Measurements from ENCODE around the gene LIN37.

LIN37 gene

GRCh38 chr19:35724560-35724959 lies 23.8 kb upstream of the LIN37 start:
- no CpG with 5 or more reads among the region's 12 CpGs for WGBS (ENCODE audit: extremely low coverage, insufficient coverage, insufficient read length)
- Histone ChIP-seq H3K27me3 (ENCODE audit: insufficient read depth, low read length) (no peaks in the 10 kb centered on the region), H3K79me1 (ENCODE audit: low read length) (no peaks in the 10 kb centered on the region), H2BK12ac (ENCODE audit: low read length) (no peak overlapping the region), H2BK5ac (ENCODE audit: low read depth, low read length, poor library complexity) (no peak overlapping the region), H4K8ac (ENCODE audit: low read depth, low read length) (no peak overlapping the region), H3K4me3 (ENCODE audit: low read depth, low read length) (no peak overlapping the region), H3K14ac (ENCODE audit: low read length) (no peak overlapping the region), H3K27ac (ENCODE audit: low read depth, low read length) (no peak overlapping the region), H3K4me1 (ENCODE audit: control insufficient read depth in 1 of 2, insufficient read depth in 2 of 2, low read length in 2 of 2) (no peaks in the 10 kb centered on the region), H2AFZ (ENCODE audit: insufficient read depth, low read length, poor library complexity) (no peak overlapping the region), H3K9me3 (ENCODE audit: insufficient read depth, low read depth, low read length) (no peaks in the 10 kb centered on the region), H3K23ac (ENCODE audit: low read length) (no peak overlapping the region), H3K36me3 (ENCODE audit: control insufficient read depth in 1 of 2, insufficient read depth in 2 of 2, low read length in 2 of 2) (peaks cover 93 to 94% of the 10 kb centered on the region in 2 experiments), H3K9ac (ENCODE audit: low read length) (no peak overlapping the region), H4K91ac (ENCODE audit: low read depth, low read length) (no peak overlapping the region), H4K12ac (ENCODE audit: low read depth, low read length) (no peak overlapping the region), H3K18ac (ENCODE audit: low read length) (no peak overlapping the region), H2AK5ac (ENCODE audit: low read length) (no peak overlapping the region), H3K79me2 (ENCODE audit: control insufficient read depth, insufficient read depth, low read length, poor library complexity) (no peaks in the 10 kb centered on the region), H3K4ac (ENCODE audit: low read depth, low read length) (no peak overlapping the region), H3K4me2 (ENCODE audit: low read length) (no peak overlapping the region), H2BK120ac (ENCODE audit: insufficient read depth, low read length, poor library complexity) (no peak overlapping the region)
- DNase-seq = no peak

DNA sequence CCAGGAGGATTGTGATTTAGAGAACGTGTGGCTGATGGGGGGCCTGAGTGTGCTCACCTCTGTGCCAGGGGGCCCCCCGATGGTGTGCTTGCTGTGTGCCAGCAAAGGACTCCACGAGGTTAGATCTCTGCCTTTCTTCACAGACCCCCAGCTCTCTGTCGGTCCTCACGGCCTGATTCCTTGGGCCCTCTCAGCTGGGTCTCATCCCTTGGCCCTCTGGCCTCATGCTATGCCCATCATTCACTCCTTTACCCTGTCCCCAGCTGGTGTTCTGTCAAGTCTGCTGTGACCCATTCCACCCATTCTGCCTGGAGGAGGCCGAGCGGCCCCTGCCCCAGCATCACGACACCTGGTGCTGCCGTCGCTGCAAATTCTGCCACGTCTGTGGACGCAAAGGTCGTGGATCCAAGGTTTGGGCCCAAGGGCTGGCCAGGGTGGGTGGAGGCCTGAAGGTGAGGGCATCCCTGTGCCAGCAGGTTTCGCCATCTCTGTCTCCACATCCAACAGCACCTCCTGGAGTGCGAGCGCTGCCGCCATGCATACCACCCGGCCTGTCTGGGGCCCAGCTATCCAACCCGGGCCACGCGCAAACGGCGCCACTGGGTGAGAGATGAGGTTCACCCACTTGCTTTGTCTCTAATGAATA lies 23.0 kb upstream of the LIN37 start:
- no peak overlapping the region for H4K91ac ChIP-seq (ENCODE audit: low read depth, low read length)
- H2AK5ac ChIP-seq (ENCODE audit: low read length) = no peak overlapping the region
- H2BK120ac ChIP-seq (ENCODE audit: insufficient read depth, low read length, poor library complexity) = no peak overlapping the region
- no peak overlapping the region for H3K4me3 ChIP-seq (ENCODE audit: low read depth, low read length)
- H3K4me2 ChIP-seq (ENCODE audit: low read length) = no peak overlapping the region
- H4K12ac ChIP-seq (ENCODE audit: low read depth, low read length) = no peak overlapping the region
- H2BK5ac ChIP-seq (ENCODE audit: low read depth, low read length, poor library complexity) = no peak overlapping the region
- no peak overlapping the region for H4K8ac ChIP-seq (ENCODE audit: low read depth, low read length)
- H3K4me1 ChIP-seq (ENCODE audit: control insufficient read depth in 1 of 2, insufficient read depth in 2 of 2, low read length in 2 of 2) = no peaks in the 10 kb centered on the region
- no peak overlapping the region for H3K9ac ChIP-seq (ENCODE audit: low read length)
- no peak for DNase-seq
- H3K14ac ChIP-seq (ENCODE audit: low read length) = no peak overlapping the region
- peaks cover 93 to 94% of the 10 kb centered on the region in 2 experiments for H3K36me3 ChIP-seq (ENCODE audit: control insufficient read depth in 1 of 2, insufficient read depth in 2 of 2, low read length in 2 of 2)
- no peaks in the 10 kb centered on the region for H3K27me3 ChIP-seq (ENCODE audit: insufficient read depth, low read length)
- H3K4ac ChIP-seq (ENCODE audit: low read depth, low read length) = no peak overlapping the region
- H3K18ac ChIP-seq (ENCODE audit: low read length) = no peak overlapping the region
- H2AFZ ChIP-seq (ENCODE audit: insufficient read depth, low read length, poor library complexity) = no peak overlapping the region
- no peaks in the 10 kb centered on the region for H3K79me1 ChIP-seq (ENCODE audit: low read length)
- H3K79me2 ChIP-seq (ENCODE audit: control insufficient read depth, insufficient read depth, low read length, poor library complexity) = no peaks in the 10 kb centered on the region
- H3K9me3 ChIP-seq (ENCODE audit: insufficient read depth, low read depth, low read length) = no peaks in the 10 kb centered on the region
- H2BK12ac ChIP-seq (ENCODE audit: low read length) = no peak overlapping the region
- H3K27ac ChIP-seq (ENCODE audit: low read depth, low read length) = no peak overlapping the region
- H3K23ac ChIP-seq (ENCODE audit: low read length) = no peak overlapping the region
- WGBS (ENCODE audit: extremely low coverage, insufficient coverage, insufficient read length) = no CpG with 5 or more reads among the region's 23 CpGs

GRCh38 chr19:35727053-35727955 lies 21.1 kb upstream of the LIN37 start:
- no peak overlapping the region for H3K9ac ChIP-seq (ENCODE audit: low read length)
- no peaks in the 10 kb centered on the region for H3K79me2 ChIP-seq (ENCODE audit: control insufficient read depth, insufficient read depth, low read length, poor library complexity)
- H3K14ac ChIP-seq (ENCODE audit: low read length) = no peak overlapping the region
- H3K9me3 ChIP-seq (ENCODE audit: insufficient read depth, low read depth, low read length) = no peaks in the 10 kb centered on the region
- no peak overlapping the region for H3K18ac ChIP-seq (ENCODE audit: low read length)
- no peaks in the 10 kb centered on the region for H3K79me1 ChIP-seq (ENCODE audit: low read length)
- no peak overlapping the region for H3K4me3 ChIP-seq (ENCODE audit: low read depth, low read length)
- H2BK12ac ChIP-seq (ENCODE audit: low read length) = no peak overlapping the region
- H3K23ac ChIP-seq (ENCODE audit: low read length) = no peak overlapping the region
- no peak overlapping the region for H2BK5ac ChIP-seq (ENCODE audit: low read depth, low read length, poor library complexity)
- no peak overlapping the region for H4K91ac ChIP-seq (ENCODE audit: low read depth, low read length)
- no peak overlapping the region for H2AK5ac ChIP-seq (ENCODE audit: low read length)
- DNase-seq = no peak
- peaks cover 97% of the 10 kb centered on the region in 2 experiments for H3K36me3 ChIP-seq (ENCODE audit: control insufficient read depth in 1 of 2, insufficient read depth in 2 of 2, low read length in 2 of 2)
- WGBS (ENCODE audit: extremely low coverage, insufficient coverage, insufficient read length) = no CpG with 5 or more reads among the region's 25 CpGs
- H3K27ac ChIP-seq (ENCODE audit: low read depth, low read length) = no peak overlapping the region
- no peak overlapping the region for H3K4ac ChIP-seq (ENCODE audit: low read depth, low read length)
- H3K4me2 ChIP-seq (ENCODE audit: low read length) = no peak overlapping the region
- no peak overlapping the region for H4K8ac ChIP-seq (ENCODE audit: low read depth, low read length)
- H3K27me3 ChIP-seq (ENCODE audit: insufficient read depth, low read length) = no peaks in the 10 kb centered on the region
- H2AFZ ChIP-seq (ENCODE audit: insufficient read depth, low read length, poor library complexity) = no peak overlapping the region
- H4K12ac ChIP-seq (ENCODE audit: low read depth, low read length) = no peak overlapping the region
- H3K4me1 ChIP-seq (ENCODE audit: control insufficient read depth in 1 of 2, insufficient read depth in 2 of 2, low read length in 2 of 2) = no peaks in the 10 kb centered on the region
- H2BK120ac ChIP-seq (ENCODE audit: insufficient read depth, low read length, poor library complexity) = no peak overlapping the region

GRCh38 chr19:35727956-35728706 lies 20.2 kb upstream of the LIN37 start:
- no peak overlapping the region for H3K4me3 ChIP-seq (ENCODE audit: low read depth, low read length)
- H3K4me2 ChIP-seq (ENCODE audit: low read length) = no peak overlapping the region
- no peak overlapping the region for H3K18ac ChIP-seq (ENCODE audit: low read length)
- H3K79me2 ChIP-seq (ENCODE audit: control insufficient read depth, insufficient read depth, low read length, poor library complexity) = no peaks in the 10 kb centered on the region
- H3K14ac ChIP-seq (ENCODE audit: low read length) = no peak overlapping the region
- H2BK5ac ChIP-seq (ENCODE audit: low read depth, low read length, poor library complexity) = no peak overlapping the region
- H4K8ac ChIP-seq (ENCODE audit: low read depth, low read length) = no peak overlapping the region
- no peak overlapping the region for H2BK12ac ChIP-seq (ENCODE audit: low read length)
- H3K4ac ChIP-seq (ENCODE audit: low read depth, low read length) = no peak overlapping the region
- no peaks in the 10 kb centered on the region for H3K4me1 ChIP-seq (ENCODE audit: control insufficient read depth in 1 of 2, insufficient read depth in 2 of 2, low read length in 2 of 2)
- H3K36me3 ChIP-seq (ENCODE audit: control insufficient read depth in 1 of 2, insufficient read depth in 2 of 2, low read length in 2 of 2) = peaks cover 95 to 96% of the 10 kb centered on the region in 2 experiments
- H2AK5ac ChIP-seq (ENCODE audit: low read length) = no peak overlapping the region
- no peak for DNase-seq
- H3K9me3 ChIP-seq (ENCODE audit: insufficient read depth, low read depth, low read length) = no peaks in the 10 kb centered on the region
- no peaks in the 10 kb centered on the region for H3K27me3 ChIP-seq (ENCODE audit: insufficient read depth, low read length)
- no peaks in the 10 kb centered on the region for H3K79me1 ChIP-seq (ENCODE audit: low read length)
- H2BK120ac ChIP-seq (ENCODE audit: insufficient read depth, low read length, poor library complexity) = no peak overlapping the region
- H4K12ac ChIP-seq (ENCODE audit: low read depth, low read length) = no peak overlapping the region
- no peak overlapping the region for H3K23ac ChIP-seq (ENCODE audit: low read length)
- H3K9ac ChIP-seq (ENCODE audit: low read length) = no peak overlapping the region
- WGBS (ENCODE audit: extremely low coverage, insufficient coverage, insufficient read length) = no CpG with 5 or more reads among the region's 19 CpGs
- no peak overlapping the region for H2AFZ ChIP-seq (ENCODE audit: insufficient read depth, low read length, poor library complexity)
- H3K27ac ChIP-seq (ENCODE audit: low read depth, low read length) = no peak overlapping the region
- no peak overlapping the region for H4K91ac ChIP-seq (ENCODE audit: low read depth, low read length)
